Activated naive CD8-positive, alpha-beta T cell treated with anti-CD3 and anti-CD28 coated beads, Interleukin-2, amount 10 ng/mL, durations not matched to agents 7 days and 5 days (primary cell): Measurements from ENCODE around the gene ST8SIA4. TPM values are rescaled to one million over a fixed set of nuclear protein-coding genes. Genes with fewer than 3 reads are reported as not detected.

ENCODE experiments used
- ATAC-seq: fragments of 150-1000 bp; cut with Tn5 transposase; one replicate; pipeline ENCODE4 v1.10.0; 2021; ENCODE audit warnings: low read depth, moderate library complexity
- POLR2A ChIA-PET: fragments of 350-600 bp; sonication (Branson Sonifier 250); formaldehyde crosslinking; loops from one replicate; lab custom pipeline; 2021; ENCODE audit warnings: antibody characterized with exemption; lab: Charles Lee
- DNase-seq: peaks from one replicate; pipeline ENCODE4 v3.0.0; 2021
- H3K27ac Mint-ChIP-seq: one replicate; pipeline ENCODE4 v1.8.0; 2022; ENCODE audit warnings: mild to moderate bottlenecking, mixed read lengths
- H3K27me3 Mint-ChIP-seq: one replicate; pipeline ENCODE4 v1.8.0; 2022; ENCODE audit warnings: mild to moderate bottlenecking, moderate library complexity, mixed read lengths
- H3K36me3 Mint-ChIP-seq: one replicate; pipeline ENCODE4 v1.8.0; 2021; ENCODE audit warnings: mild to moderate bottlenecking, mixed read lengths
- H3K4me1 Mint-ChIP-seq: one replicate; pipeline ENCODE4 v1.8.0; 2021; ENCODE audit warnings: mixed read lengths
- H3K4me3 Mint-ChIP-seq: one replicate; pipeline ENCODE4 v1.8.0; 2022; ENCODE audit warnings: mild to moderate bottlenecking, moderate library complexity, mixed read lengths
- H3K9me3 Mint-ChIP-seq: one replicate; pipeline ENCODE4 v1.8.0; 2021; ENCODE audit warnings: mixed read lengths
- total RNA-seq, 2 experiments: library from RNA; stranded (reverse); gene quantifications; one replicate each; pipeline ENCODE4 v1.2.3, GENCODE V29; 2021

The ST8SIA4 gene
- total RNA-seq, 2 experiments from 2014 or later, result 37.0 to 39.2 TPM

DNA sequence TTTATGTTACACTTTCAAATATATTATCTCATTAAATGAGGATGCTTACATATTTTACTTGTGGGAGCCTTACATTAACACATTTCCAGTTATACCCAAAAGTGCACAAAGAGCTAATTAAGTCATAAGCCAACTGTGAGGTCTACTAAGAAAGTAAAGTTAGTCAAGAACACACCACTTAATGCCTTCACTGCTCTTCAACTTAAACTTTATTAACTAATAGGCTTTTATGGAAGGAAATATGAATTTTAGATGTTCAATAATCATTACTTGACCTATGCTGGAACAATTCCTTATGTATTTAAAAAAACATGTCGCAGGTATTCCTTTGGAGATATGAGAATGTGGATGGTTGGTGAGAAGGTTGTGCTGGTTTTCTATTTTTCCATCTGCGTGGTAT, 3.4 kb downstream of the ST8SIA4 start:
- POLR2A ChIA-PET, result interaction anchor here (1.5 to 5.5 kb wide), 4 partner anchors 8 to 121 kb away, joined by 5 to 72 read pairs (median 29); no protein-coding TSS in a partner anchor
- DNase-seq, result no peak
- ATAC-seq, result no peak
- peaks cover 28% of the 10 kb centered on the region for H3K4me1 Mint-ChIP-seq
- peaks cover 31% of the 10 kb centered on the region for H3K36me3 Mint-ChIP-seq
- H3K9me3 Mint-ChIP-seq, result peaks cover 2% of the 10 kb centered on the region
- peak overlapping the region; percentile 97 for H3K27ac Mint-ChIP-seq
- no peaks in the 10 kb centered on the region for H3K27me3 Mint-ChIP-seq
- peak overlapping the region; percentile 95 for H3K4me3 Mint-ChIP-seq

DNA sequence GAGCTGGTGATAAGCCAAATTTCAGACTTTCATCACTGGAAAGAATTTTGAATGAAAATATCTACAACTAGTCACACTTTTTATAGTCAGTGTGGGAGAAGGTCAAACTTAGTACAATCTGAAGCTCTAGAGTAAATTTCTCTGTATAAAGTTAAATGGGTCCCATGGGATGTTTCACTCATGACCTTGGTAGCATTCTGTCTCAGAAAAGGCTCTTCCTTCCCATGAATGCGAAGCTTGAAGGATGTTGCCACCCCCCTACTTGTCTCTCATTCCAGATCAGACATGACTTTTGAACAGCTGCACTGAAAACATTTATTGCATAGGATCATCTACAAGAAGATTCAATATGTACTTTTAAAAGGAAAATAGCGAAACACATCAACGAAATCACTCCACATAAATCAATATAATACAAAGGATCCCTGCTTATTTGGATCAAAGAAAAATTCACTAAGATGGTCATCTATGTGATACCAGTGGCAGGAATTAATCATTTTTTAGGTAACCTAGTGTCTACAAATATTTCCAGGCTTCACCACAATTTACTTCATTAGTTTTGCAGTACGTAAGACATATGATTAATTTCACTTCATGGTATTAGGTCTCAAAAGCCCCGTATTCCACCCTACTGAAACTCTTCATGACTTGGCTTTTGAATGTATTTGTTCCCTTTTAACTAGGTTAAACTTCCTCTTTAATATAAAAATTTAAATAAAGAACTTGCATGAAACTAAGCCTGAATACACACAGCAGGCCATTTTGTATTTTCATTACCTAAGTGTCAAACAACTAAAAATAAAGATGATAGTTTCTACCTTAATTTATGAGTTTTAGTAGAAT, 4.4 kb downstream of the ST8SIA4 start:
- Mint-ChIP-seq H3K4me3 (peak overlapping the region; percentile 95), H3K9me3 (peaks cover 2% of the 10 kb centered on the region), H3K27ac (peak overlapping the region; percentile 40), H3K4me1 (peaks cover 33% of the 10 kb centered on the region), H3K36me3 (peaks cover 37% of the 10 kb centered on the region), H3K27me3 (no peaks in the 10 kb centered on the region)
- POLR2A ChIA-PET, result interaction anchor here (5.4 kb wide), 1 partner anchor 120 kb away, joined by 72 read pairs; no protein-coding TSS in a partner anchor
- DNase-seq (no peak), ATAC-seq (no peak)

DNA sequence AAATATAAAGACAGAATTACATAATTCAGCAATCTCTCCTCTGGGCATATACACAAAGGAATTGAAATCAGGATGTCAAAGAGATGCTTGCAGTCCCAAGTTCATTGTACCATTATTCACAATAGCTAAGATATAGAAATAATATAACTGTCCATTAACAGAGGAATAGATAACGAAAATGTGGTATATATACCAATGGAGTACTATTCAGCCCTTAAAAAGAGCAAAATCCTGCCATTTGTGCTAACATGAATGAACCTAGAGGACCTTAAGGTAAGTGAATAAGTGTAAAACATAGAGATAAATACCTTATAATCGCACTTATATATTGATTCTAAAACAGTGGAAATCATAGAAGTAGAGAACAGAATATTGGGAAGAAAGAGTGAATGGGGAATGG, 7.0 kb downstream of the ST8SIA4 start:
- ATAC-seq (no peak), DNase-seq (no peak)
- peaks cover 41% of the 10 kb centered on the region for H3K36me3 Mint-ChIP-seq
- no peak overlapping the region for H3K27ac Mint-ChIP-seq
- H3K4me1 Mint-ChIP-seq, result peaks cover 41% of the 10 kb centered on the region
- H3K27me3 Mint-ChIP-seq, result no peaks in the 10 kb centered on the region
- no peak overlapping the region for H3K4me3 Mint-ChIP-seq
- POLR2A ChIA-PET, result no interaction called here
- H3K9me3 Mint-ChIP-seq, result peaks cover 2% of the 10 kb centered on the region

DNA sequence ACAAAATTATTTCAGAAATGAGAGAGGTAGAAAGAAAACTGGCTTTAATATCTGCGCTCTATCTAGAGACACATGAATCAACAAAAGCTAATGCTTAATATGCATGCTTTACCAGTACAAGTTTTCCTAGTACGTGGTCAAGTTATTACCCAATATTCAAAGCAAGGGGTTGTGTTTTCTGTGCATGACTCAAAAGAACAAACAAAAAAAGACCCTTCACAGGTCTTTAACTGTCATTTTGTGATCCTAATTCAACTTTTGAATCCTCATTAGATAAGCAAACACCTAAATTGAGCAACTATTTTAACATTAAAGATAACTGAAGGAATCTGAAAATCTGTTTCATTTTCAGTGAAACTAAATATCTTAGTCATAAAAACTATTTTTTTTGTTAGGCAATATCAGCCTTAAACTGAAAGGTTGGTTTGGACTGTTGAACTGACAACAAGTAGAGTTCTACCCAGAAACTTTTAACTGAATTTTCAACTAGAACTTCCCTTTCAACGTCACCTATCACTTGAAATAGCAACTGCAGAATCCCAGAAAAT, 12.5 kb downstream of the ST8SIA4 start:
- POLR2A ChIA-PET, result interaction anchor here (1.9 to 4.4 kb wide), 3 partner anchors 10 to 13 kb away, joined by 11 to 47 read pairs (median 21); partner anchors contain the start of gene ST8SIA4
- Mint-ChIP-seq H3K4me1 (peaks cover 36% of the 10 kb centered on the region), H3K36me3 (peaks cover 35% of the 10 kb centered on the region), H3K27me3 (no peaks in the 10 kb centered on the region), H3K4me3 (peak overlapping the region; percentile 79), H3K27ac (peak overlapping the region; percentile 82), H3K9me3 (no peaks in the 10 kb centered on the region)
- peak; percentile 16 for ATAC-seq
- DNase-seq, result no peak

DNA sequence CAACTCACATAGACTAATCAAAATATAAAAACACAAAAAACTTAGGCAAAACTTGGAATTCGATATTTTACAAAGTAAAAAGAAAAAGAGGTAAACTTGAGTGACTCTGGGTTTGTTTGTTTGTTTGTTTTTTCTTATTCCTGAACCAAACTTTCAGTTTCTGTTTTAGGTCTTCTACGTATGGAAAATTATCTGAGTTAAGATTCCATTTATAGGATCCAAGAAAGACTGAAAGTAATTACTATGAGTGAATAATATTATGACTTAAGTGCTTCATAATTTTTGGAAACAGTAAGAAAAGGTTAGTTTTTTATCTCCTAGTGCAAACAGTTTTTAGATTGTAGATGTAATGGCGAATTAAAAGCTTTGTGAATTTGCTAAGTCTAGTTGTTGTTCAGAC, 13.2 kb downstream of the ST8SIA4 start:
- ATAC-seq (no peak), DNase-seq (no peak)
- Mint-ChIP-seq H3K4me3 (peak overlapping the region; percentile 79), H3K36me3 (peaks cover 31% of the 10 kb centered on the region), H3K4me1 (peaks cover 35% of the 10 kb centered on the region), H3K27ac (peak overlapping the region; percentile 82), H3K27me3 (no peaks in the 10 kb centered on the region), H3K9me3 (peaks cover 2% of the 10 kb centered on the region)
- POLR2A ChIA-PET, result interaction anchor here (4.4 kb wide), 1 partner anchor 12 kb away, joined by 47 read pairs; the partner anchor contains the start of gene ST8SIA4

DNA sequence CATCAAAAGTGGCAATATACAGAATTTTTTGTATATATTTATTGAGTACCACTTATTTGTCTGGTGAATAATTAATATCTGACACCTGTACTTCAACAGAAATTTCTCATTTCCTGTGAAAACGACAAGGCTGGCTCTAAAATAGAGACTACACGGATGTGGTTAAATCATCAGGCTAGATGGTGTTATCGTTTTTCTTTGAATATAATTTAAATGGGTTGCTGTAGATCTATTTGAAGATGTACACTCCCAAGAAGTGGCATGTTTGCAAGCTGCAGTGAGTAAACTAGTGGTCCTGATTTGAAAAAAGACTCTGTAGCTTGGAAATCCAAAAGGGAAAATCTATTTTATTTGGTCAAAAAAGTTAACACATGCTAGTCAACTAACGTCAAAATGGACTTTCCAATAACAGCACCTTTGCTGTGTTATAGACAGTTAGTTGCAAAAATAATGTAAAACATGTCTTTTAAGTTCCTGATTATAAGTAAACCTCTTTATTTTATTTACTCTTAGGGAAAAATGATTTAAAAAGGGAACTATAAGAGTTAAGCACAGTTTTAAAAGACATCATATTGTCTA, 13.8 kb downstream of the ST8SIA4 start:
- no peaks in the 10 kb centered on the region for H3K27me3 Mint-ChIP-seq
- ATAC-seq (peak; percentile 86), DNase-seq (no peak)
- H3K27ac Mint-ChIP-seq, result peak overlapping the region; percentile 87
- H3K4me3 Mint-ChIP-seq, result peak overlapping the region; percentile 79
- H3K4me1 Mint-ChIP-seq, result peaks cover 40% of the 10 kb centered on the region
- peaks cover 3% of the 10 kb centered on the region for H3K9me3 Mint-ChIP-seq
- POLR2A ChIA-PET, result interaction anchor here (4.4 kb wide), 1 partner anchor 13 kb away, joined by 47 read pairs; the partner anchor contains the start of gene ST8SIA4
- peaks cover 34% of the 10 kb centered on the region for H3K36me3 Mint-ChIP-seq

DNA sequence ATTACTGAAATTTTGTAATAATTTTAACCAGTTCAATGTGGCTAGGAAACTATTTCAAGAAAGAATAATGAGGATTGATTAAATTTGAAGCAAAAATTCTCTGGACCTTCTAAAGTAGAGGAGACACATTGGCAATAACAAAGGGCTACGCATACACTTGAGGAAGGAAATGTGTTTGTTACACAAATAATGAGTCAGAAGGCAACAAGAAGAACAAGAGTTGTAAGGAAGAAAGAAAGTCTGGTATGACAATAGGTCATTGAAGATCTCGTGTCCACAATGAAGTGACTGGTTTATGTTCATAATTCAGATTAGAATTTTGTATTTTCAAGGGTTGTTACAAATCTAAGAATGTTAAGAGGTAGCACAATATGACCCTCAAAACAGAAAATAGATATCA, 25.8 kb downstream of the ST8SIA4 start:
- peaks cover 10% of the 10 kb centered on the region for H3K4me1 Mint-ChIP-seq
- no peak for ATAC-seq
- DNase-seq, result no peak
- H3K27ac Mint-ChIP-seq, result no peak overlapping the region
- peaks cover 4% of the 10 kb centered on the region for H3K9me3 Mint-ChIP-seq
- no peak overlapping the region for H3K4me3 Mint-ChIP-seq
- H3K36me3 Mint-ChIP-seq, result peaks cover 52% of the 10 kb centered on the region
- POLR2A ChIA-PET, result interaction anchor here (0.6 kb wide), 1 partner anchor 66 kb away, joined by 3 read pairs; no protein-coding TSS in a partner anchor
- no peaks in the 10 kb centered on the region for H3K27me3 Mint-ChIP-seq

DNA sequence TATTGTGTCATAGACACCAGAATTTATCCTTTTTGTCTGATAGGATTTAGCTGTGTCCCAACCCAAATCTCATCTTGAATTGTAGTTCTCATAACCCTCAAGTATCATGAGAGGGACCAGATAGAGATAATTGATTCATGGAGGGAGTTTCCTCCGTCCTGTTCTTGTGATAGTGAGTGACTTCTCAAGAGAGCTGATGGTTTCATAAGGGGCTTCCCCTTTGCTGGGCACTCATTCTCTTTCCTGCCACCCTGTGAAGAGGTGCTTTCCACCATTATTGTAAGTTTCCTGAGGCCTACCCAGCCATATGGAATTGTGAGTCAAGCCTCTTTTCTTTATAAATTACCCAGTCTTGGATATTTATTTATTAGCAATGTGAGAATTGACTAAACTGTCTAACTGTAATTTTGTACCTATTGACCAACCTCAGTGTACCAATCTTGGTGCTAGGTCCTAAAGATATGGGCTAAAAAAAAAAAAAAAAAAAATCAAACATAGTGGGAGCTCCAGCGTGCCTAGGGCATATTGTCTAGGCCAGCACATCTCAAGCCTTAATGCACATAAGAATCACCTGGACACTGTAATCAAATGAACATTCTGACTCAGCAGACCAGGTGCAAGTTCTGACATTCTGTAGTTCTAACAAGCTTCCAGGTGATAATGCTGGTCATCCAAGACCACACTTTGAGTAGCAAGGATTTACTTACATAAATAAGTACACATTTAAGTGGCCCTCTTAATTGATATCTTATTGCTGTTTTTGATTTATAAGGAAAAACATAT, 30.5 kb downstream of the ST8SIA4 start:
- H3K36me3 Mint-ChIP-seq, result peaks cover 54% of the 10 kb centered on the region
- H3K27ac Mint-ChIP-seq, result peak overlapping the region; percentile 9
- H3K27me3 Mint-ChIP-seq, result no peaks in the 10 kb centered on the region
- ATAC-seq, result no peak
- peaks cover 10% of the 10 kb centered on the region for H3K4me1 Mint-ChIP-seq
- H3K4me3 Mint-ChIP-seq, result no peak overlapping the region
- peaks cover 2% of the 10 kb centered on the region for H3K9me3 Mint-ChIP-seq
- DNase-seq, result no peak
- POLR2A ChIA-PET, result interaction anchor here (1.7 kb wide), 1 partner anchor 30 kb away, joined by 7 read pairs; the partner anchor contains the start of gene ST8SIA4

DNA sequence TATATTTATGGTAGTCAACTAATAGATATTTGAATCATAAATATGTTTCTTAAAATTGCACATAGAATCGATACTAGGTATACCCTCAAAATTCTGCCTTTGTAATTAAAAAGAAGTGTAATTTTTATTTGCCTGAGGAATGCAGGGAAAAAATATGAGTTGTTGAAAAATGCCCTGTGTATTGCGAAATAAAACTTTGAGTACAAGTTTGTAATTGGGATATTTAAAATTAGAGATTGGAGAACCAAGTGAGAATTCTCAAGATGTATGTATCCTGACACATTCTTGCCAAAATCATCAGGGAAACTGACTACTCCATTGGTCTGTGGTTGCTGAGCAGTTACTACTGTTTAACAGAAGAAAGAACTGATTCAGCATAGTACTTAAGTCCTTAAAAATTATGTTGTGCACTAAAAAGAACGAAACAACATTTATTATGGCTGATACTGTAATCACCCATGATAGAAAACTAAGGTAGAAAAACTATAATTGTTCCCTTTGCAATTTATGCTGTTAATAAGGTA, 36.0 kb downstream of the ST8SIA4 start:
- Mint-ChIP-seq H3K27me3 (no peaks in the 10 kb centered on the region), H3K4me1 (peaks cover 5% of the 10 kb centered on the region), H3K36me3 (peaks cover 49% of the 10 kb centered on the region), H3K4me3 (no peak overlapping the region), H3K27ac (no peak overlapping the region), H3K9me3 (no peaks in the 10 kb centered on the region)
- DNase-seq, result no peak
- no peak for ATAC-seq
- POLR2A ChIA-PET, result no interaction called here

DNA sequence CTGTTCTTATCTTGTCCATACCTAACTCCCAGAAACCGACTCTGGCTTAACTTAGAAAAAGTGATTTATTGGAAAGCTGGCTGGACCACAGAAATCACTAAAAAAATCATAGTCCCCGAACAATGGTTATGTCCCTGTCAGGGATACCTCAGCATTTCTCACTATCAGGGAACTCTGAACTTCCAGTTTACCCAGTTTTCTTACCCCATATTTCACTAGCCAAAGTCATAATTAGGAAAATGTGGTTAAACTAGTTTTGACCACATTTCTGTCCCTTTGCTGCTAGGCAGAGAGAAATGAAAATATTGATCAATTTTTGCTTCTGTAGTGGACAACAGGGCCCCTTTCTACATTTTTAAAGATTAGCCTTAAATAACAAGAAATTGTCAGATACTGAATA, 38.2 kb downstream of the ST8SIA4 start:
- no peak overlapping the region for H3K27ac Mint-ChIP-seq
- no peak overlapping the region for H3K4me3 Mint-ChIP-seq
- H3K9me3 Mint-ChIP-seq, result no peaks in the 10 kb centered on the region
- peaks cover 16% of the 10 kb centered on the region for H3K4me1 Mint-ChIP-seq
- no peaks in the 10 kb centered on the region for H3K27me3 Mint-ChIP-seq
- no peak for ATAC-seq
- no peak for DNase-seq
- POLR2A ChIA-PET, result no interaction called here
- H3K36me3 Mint-ChIP-seq, result peaks cover 53% of the 10 kb centered on the region

DNA sequence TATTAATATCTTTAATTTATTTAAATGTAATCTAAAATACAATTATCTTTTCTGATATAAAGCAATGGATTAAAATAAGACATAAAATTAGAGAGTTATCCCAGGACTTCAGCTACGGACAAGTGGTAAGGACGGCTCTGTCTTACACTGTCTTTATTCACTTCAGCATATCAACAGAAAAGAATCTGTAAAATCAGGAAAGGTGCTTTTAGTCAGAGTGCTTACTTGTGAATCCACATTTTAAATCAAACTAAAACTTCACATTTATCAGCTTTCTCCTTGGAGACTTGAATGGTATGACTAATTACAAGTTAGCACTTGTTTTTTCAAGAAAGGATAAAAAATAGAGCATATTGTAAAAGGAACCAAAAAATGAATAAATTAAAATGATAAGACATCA, 39.3 kb downstream of the ST8SIA4 start:
- peaks cover 50% of the 10 kb centered on the region for H3K36me3 Mint-ChIP-seq
- peaks cover 16% of the 10 kb centered on the region for H3K4me1 Mint-ChIP-seq

DNA sequence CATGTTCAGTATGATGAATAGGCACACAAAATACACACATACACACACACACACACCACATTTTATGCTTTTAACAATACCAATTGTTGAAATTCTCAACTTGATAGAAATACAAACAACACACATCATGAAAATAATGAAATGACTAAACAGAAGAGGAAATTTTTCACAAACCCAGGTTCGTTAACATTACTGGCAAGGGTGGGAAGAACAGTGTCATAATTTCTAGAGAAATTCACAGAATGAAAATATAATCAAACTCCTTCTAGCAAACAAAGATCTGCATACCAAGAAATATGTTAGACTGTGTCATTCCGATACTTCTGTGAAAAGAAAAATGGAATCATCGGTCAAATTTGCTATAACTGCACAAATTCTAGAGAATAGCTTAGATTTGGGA, 41.9 kb downstream of the ST8SIA4 start:
- Mint-ChIP-seq H3K4me1 (peaks cover 22% of the 10 kb centered on the region), H3K36me3 (peaks cover 47% of the 10 kb centered on the region), H3K27ac (no peak overlapping the region), H3K4me3 (no peak overlapping the region), H3K9me3 (no peaks in the 10 kb centered on the region), H3K27me3 (no peaks in the 10 kb centered on the region)
- DNase-seq, result no peak
- ATAC-seq, result no peak
- POLR2A ChIA-PET, result no interaction called here

More for the DNA sequence above, 39.3 kb downstream of the ST8SIA4 start:
- Mint-ChIP-seq H3K27ac (no peak overlapping the region), H3K9me3 (no peaks in the 10 kb centered on the region), H3K4me3 (no peak overlapping the region), H3K27me3 (no peaks in the 10 kb centered on the region)
- DNase-seq (no peak), ATAC-seq (no peak)
- POLR2A ChIA-PET, result no interaction called here
